GM10266 (cell line): ENCODE results near the gene OGT.
"Not testable (repeated sequence)": the region's sequence is repeated elsewhere in the genome, so short reads cannot be mapped to it uniquely, and the experiment has no call there.

Experiments
- DNase-seq: peaks from one replicate; pipeline ENCODE4 v3.0.0; 2012; ENCODE audit errors: extremely low spot score
- TF ChIP-seq, protein P1 (sequence below): IDR thresholded peaks from 2 replicates; pipeline ENCODE4 v1.5.1; 2012; ENCODE audit warnings: mild to moderate bottlenecking, low read depth; ENCODE audit not compliant: control insufficient read depth, insufficient read depth; ENCODE audit errors: missing control alignments

The OGT gene

DNA sequence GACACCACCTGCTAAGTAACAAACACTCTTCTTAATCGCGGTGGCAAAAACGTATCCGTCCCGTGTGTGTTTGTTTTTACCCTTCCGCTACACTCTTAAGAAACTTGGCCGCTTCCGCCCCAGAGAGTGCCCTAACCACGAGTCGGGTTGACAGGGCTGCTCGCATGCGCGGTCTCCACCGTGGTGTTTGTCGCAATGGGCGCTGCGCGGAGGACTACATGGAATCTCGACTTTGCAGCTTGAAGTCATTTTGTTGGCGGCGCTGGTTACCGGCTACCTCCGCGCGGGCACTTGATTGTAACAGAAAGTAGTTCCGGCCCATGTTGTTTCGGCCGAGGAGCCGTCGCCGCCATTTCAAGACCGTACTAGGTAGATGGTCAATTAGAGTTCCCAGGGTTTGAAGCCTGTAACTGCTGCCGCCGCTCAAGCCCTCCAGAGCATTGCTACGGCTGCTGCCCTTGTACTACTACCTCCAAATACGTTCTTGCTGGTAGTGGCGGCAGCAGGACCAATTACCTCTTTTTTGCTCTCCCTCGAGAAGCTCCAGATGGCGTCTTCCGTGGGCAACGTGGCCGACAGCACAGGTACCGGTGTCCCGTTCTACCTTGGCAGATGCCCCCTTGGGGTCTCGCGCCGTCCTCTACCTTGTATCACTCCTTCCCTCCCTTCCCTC, at the start of gene OGT:
TSS of gene OGT (plus strand) at position 352 of the 673 bp plus-strand sequence. CDS start at position 548, 196 bp downstream.
- TF ChIP-seq, protein P1, sequence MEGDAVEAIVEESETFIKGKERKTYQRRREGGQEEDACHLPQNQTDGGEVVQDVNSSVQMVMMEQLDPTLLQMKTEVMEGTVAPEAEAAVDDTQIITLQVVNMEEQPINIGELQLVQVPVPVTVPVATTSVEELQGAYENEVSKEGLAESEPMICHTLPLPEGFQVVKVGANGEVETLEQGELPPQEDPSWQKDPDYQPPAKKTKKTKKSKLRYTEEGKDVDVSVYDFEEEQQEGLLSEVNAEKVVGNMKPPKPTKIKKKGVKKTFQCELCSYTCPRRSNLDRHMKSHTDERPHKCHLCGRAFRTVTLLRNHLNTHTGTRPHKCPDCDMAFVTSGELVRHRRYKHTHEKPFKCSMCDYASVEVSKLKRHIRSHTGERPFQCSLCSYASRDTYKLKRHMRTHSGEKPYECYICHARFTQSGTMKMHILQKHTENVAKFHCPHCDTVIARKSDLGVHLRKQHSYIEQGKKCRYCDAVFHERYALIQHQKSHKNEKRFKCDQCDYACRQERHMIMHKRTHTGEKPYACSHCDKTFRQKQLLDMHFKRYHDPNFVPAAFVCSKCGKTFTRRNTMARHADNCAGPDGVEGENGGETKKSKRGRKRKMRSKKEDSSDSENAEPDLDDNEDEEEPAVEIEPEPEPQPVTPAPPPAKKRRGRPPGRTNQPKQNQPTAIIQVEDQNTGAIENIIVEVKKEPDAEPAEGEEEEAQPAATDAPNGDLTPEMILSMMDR = no peak
- DNase-seq = peak; percentile 55

DNA sequence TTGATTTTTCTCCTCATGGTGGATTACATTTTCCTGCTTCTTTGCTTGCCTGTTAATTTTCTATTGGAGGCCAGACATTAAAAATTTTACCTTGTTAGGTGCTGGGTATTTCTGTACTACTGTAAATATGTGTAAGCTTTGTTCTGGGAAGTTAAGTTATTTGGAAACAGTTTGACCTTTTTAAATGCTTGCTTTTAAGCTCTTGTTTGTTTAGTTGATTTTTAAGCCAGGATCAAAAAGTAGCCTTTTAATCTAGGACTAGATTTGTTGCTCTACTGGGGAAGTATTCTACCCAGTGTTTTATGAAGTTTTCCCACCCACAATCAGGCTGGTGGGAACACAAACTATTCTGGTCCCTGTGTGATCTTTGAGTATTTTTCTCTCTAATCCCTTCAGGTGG, 45.1 kb upstream of the OGT start:
- TF ChIP-seq, protein P1 = no peak
- no peak for DNase-seq

DNA sequence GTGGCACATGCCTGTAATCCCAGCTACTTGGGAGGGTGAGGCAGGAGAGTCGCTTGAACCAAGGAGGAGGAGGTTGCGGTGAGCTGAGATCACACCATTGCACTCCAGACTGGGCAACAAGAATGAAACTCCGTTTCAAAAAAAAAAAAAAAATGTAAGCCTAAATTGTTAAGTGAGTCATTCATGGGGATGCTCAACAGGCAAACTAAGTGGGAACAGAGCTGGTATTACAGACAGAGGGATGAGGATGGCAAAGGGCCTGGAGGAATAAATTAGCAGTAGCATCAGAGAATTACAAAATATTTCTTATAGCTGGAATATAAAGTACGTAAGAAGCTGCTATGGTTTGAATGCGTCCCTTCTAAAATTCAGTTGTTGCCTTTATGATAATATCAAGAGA, 43.4 kb upstream of the OGT start:
- TF ChIP-seq, protein P1 = no peak
- no peak for DNase-seq

DNA sequence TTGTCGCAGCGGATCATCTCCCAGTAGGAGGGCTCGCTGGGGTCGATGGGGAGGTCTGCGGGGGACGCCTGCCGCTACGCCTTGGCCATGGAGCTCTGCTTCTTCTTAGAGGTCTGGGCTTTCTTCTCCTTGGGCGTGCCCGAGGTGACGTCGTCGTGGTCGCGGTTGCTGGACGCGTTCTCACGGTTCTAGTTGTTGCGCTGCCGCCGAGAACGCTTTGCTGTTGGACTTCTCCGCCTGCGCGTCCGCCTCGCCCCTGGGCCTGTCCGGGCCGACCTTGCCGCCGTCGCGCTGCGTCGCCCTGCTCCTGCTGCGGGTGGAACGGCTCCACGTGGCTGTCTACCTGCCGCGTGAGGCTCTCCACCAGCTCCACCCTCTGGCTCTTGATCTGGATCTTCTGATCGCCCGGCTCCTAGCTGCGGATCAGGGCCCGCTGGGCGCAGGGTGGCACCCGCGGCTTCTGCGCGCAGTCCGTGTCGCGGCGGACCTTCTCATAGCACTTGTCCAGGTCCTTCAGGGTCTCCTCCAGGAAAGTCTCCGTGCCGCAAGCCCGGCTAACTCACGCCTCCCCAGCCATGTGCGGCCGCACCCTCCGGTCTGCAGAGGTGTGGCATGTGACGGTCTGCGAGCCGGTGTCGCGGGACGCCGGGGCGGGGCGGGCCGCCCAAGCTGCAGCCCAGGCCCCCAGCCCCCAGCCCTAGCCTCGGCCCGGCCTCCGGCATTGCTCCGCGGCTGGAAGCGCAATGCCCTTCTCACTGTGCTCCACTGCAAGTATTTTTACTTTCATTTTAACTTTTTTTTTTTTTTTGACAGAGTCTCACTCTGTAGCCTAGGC, 40.5 kb upstream of the OGT start:
- TF ChIP-seq, protein P1 = no peak
- DNase-seq = peak; percentile 45

DNA sequence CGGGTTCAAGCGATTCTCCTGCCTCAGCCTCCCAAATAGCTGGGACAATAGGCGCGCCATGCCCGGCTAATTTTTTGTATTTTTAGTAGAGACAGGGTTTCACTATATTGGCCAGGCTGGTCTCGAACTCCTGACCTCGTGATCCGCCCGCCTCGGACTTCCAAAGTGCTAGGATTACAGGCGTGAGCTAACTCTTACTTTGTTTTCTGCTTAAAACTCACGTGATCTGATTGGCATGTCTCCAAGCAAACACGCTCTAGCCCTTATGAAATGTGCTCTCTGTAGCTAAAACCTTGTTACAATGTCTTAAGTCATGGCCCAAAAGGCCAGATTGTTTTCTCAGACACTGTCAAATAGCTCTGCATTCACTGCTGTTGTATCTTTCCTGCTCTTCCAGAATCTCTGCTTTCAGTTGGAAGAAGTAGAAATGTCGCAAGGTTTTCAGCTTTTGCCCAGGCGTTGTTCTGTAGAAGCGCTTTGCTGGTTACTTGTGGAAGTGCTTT, 39.7 kb upstream of the OGT start:
- TF ChIP-seq, protein P1 = no peak

DNA sequence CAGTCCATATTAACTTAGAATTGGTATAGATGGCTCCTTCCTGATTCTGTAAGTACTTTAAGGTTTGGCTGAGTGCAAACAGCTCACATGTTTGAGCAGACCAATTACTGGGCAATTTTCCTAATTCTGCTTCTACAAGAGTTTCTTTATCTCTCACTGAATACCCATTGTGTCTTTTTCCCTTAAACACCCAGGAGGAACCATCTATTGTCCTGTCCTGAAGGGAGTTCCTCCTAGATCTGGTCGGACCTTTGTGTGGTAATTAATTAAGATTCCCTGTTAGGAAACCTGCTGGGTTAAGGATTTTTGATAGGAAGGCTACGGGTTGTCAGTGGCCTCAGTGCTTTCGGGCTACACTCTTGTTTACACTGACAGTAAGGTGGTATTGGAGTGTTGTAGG, 36.9 kb upstream of the OGT start:
- DNase-seq = not testable (repeated sequence)

More for the DNA sequence above, 39.7 kb upstream of the OGT start:
- DNase-seq = no peak

DNA sequence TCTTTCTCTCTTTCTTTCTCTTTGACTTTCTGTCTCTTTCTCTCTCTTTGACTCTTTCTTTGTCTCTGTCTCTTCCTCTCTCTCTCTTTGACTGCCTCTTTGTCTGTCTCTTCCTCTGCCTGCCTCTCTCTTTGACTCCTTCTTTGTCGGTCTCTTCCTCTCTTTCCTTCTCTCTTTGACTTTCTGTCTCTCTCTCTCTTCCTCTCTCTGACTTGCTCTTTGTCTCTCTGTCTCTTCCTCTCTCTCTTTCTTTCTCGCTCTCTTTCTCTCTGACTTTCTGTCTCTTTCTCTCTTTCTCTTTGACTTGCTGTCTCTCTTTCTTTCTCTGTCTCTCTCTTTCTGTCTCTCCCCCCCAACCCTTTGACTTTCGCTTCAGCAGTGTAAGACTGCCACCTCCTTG, 36.4 kb upstream of the OGT start:
- no peak for DNase-seq
- TF ChIP-seq, protein P1 = no peak

DNA sequence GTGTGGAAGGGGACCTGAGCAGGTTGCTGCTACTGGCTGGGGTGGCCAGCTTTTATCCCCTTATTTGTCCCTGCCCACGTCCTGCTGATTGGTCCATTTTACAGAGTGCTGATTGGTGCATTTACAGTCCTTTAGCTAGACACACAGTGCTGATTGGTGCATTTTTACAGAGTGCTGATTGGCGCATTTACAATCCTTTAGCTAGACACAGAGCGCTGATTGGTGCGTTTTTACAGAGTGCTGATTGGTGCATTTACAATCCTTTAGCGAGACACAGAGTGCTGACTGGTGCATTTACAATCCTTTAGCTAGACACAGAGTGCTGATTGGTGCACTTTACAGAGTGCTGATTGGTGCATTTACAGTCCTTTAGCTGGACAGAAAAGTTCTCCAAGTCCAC, 30.8 kb upstream of the OGT start:
- DNase-seq = not testable (repeated sequence)
